Esophagus squamous epithelium (tissue), 5 donors: ENCODE results near the gene LRG1. TPM values are rescaled to one million over a fixed set of nuclear protein-coding genes. Genes with fewer than 3 reads are reported as not detected.
A peak's percentile ranks its signal among the peaks of the same experiment; 100 is the strongest.

Source experiments
- DNase-seq: peaks from one replicate; lab custom pipeline; 2025; lab: John Stamatoyannopoulos, UW
- H3K27ac ChIP-seq, 4 donors: fragments of 200-600 bp; sonication (generic); one replicate each; pipeline ENCODE4 v1.5.1; 2016 to 2019; ENCODE audit warnings: mild to moderate bottlenecking in 1 of 4
- H3K27me3 ChIP-seq, 4 donors: fragments of 200-600 bp; sonication (generic); 1 replicate in 3 of 4; 2 replicates in 1 of 4; pipeline versions ENCODE4 v1.5.1 to v1.6.0; 2017 to 2021; ENCODE audit warnings: antibody characterized with exemption in 1 of 4
- H3K36me3 ChIP-seq, 3 donors: fragments of 200-600 bp; sonication (generic); one replicate each; pipeline ENCODE4 v1.5.1; 2016 to 2019
- H3K4me1 ChIP-seq, 3 donors: fragments of 200-600 bp; sonication (generic); one replicate each; pipeline ENCODE4 v1.5.1; 2017 to 2019
- H3K4me3 ChIP-seq, 4 donors: fragments of 200-600 bp; sonication (generic); 1 replicate in 3 of 4; 2 replicates in 1 of 4; pipeline ENCODE4 v1.5.1; 2016 to 2019; ENCODE audit warnings: mild to moderate bottlenecking in 2 of 4, moderate library complexity in 1 of 4
- H3K9me3 ChIP-seq, 3 donors: fragments of 200-600 bp; sonication (generic); one replicate each; pipeline ENCODE4 v1.5.1; 2016 to 2019
- CTCF ChIP-seq, 6 experiments: fragments of 450-650 bp in 4 of 6; fragments of 200-600 bp in 2 of 6; sonication (generic) in 2 of 6; IDR thresholded peaks; one replicate each; pipeline ENCODE4 v1.5.1; 2016 to 2019; ENCODE audit warnings: antibody characterized with exemption in 6 of 6, mild to moderate bottlenecking in 4 of 6, moderate library complexity in 4 of 6
- POLR2A ChIP-seq, 4 donors: fragments of 450-650 bp; IDR thresholded peaks; one replicate each; pipeline ENCODE4 v1.6.1; 2017; ENCODE audit warnings: antibody characterized with exemption in 4 of 4, mild to moderate bottlenecking in 4 of 4, moderate library complexity in 3 of 4
- WGBS, 2 donors: methylation state at CpG; one replicate each; pipeline ENCODE4 v1.1.5; 2018; 5-methylcytosine and 5-hydroxymethylcytosine counted together
- intact Hi-C: fragments of 100-400 bp; cut with DNase I; formaldehyde crosslinking; loops from one replicate; pipeline ENCODE4 v1.15.0; 2022
- total RNA-seq, 4 donors: library from RNA; depleted of rRNA; stranded (reverse); fragments of >200 nt; gene quantifications; one replicate each; pipeline ENCODE4 v1.1.0, GENCODE V29; 2016
- donor health status: DM: yes; HTN: yes; CAD: no.

The LRG1 gene
- total RNA-seq, 4 donors from 2014 or later, result 3.8 to 53.0 (median 21.1) TPM

- DNase-seq, result no peak
- no peak for TF ChIP-seq CTCF (IDR thresholded peaks at IDR 0.05)
- no peak for TF ChIP-seq POLR2A (IDR thresholded peaks at IDR 0.05)
- no peak overlapping the region for H3K4me3 ChIP-seq
- no peaks in the 10 kb centered on the region for H3K4me1 ChIP-seq
- 97% methylated on average over 5 of the region's 18 CpGs; no CpG with 5 or more reads in 1 of the 2 donors for WGBS, 2 donors
- peaks cover 41 to 92% (median 43%) of the 10 kb centered on the region in 3 donors for H3K36me3 ChIP-seq
- no peak overlapping the region for H3K27ac ChIP-seq
- H3K9me3 ChIP-seq, result no peaks in the 10 kb centered on the region
- intact Hi-C loops, result no loop called here
- H3K27me3 ChIP-seq, result no peaks in the 10 kb centered on the region
Observed at GRCh38 chr19:4496304-4496703, 43.5 kb downstream of the LRG1 start.

DNA sequence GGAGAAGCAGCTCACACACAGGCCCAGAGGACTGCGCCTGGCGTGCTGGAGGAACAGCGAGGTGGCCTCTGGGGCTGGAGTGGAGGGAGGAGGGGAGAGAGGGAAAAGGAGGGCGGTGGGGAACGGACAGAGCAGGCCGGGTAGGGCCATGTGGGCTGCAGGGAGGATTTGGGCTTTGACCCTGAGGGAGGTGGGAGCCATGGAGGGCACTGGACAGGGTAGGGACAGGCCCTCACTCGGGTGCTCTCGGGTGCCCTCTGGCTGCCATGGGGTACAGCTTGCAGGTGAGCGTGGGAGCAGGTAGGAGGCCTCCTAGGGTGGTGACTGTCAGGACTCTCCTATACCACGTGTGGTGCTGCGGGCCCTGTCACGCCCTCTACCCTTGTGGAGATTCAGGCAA lies 44.4 kb downstream of the LRG1 start:
- Histone ChIP-seq H3K36me3 (peaks cover 35 to 92% (median 40%) of the 10 kb centered on the region in 3 donors), H3K4me3 (no peak overlapping the region), H3K9me3 (no peaks in the 10 kb centered on the region), H3K27me3 (no peaks in the 10 kb centered on the region), H3K27ac (no peak overlapping the region), H3K4me1 (no peaks in the 10 kb centered on the region)
- TF ChIP-seq CTCF (IDR thresholded peaks at IDR 0.05) (peak in 5 of 6 experiments; percentile 16 to 63 (median 37)), POLR2A (IDR thresholded peaks at IDR 0.05) (no peak)
- WGBS, 2 donors, result 61 to 94% methylated on average over 7 to 12 of the region's 12 CpGs
- no peak for DNase-seq
- intact Hi-C loops, result no loop called here

DNA sequence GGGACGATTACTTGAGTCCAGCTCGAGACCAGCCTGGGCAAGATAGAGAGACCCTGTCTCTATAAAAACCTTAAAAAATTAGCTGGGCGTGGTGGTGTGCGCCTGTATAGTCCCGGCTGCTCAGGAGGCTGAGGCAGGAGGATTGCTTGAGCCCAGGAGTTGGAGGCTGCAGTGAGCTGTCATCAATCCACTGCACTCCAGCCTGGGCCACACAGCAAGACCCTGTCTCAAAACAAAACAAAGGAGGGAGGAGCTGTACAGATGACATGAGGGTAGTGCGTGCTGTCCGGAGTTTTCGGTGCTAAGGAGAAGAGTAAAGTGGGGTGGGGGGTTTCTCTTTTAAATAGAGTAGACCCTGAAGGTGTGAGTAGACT lies 45.2 kb downstream of the LRG1 start:
- 94 to 95% methylated on average over 5 to 7 of the region's 8 CpGs for WGBS, 2 donors
- Histone ChIP-seq H3K27ac (no peak overlapping the region), H3K4me3 (no peak overlapping the region), H3K4me1 (no peaks in the 10 kb centered on the region), H3K36me3 (peaks cover 35 to 92% (median 40%) of the 10 kb centered on the region in 3 donors), H3K27me3 (no peaks in the 10 kb centered on the region), H3K9me3 (no peaks in the 10 kb centered on the region)
- no peak for DNase-seq
- TF ChIP-seq POLR2A (IDR thresholded peaks at IDR 0.05) (no peak), CTCF (IDR thresholded peaks at IDR 0.05) (no peak)
- intact Hi-C loops, result no loop called here

DNA sequence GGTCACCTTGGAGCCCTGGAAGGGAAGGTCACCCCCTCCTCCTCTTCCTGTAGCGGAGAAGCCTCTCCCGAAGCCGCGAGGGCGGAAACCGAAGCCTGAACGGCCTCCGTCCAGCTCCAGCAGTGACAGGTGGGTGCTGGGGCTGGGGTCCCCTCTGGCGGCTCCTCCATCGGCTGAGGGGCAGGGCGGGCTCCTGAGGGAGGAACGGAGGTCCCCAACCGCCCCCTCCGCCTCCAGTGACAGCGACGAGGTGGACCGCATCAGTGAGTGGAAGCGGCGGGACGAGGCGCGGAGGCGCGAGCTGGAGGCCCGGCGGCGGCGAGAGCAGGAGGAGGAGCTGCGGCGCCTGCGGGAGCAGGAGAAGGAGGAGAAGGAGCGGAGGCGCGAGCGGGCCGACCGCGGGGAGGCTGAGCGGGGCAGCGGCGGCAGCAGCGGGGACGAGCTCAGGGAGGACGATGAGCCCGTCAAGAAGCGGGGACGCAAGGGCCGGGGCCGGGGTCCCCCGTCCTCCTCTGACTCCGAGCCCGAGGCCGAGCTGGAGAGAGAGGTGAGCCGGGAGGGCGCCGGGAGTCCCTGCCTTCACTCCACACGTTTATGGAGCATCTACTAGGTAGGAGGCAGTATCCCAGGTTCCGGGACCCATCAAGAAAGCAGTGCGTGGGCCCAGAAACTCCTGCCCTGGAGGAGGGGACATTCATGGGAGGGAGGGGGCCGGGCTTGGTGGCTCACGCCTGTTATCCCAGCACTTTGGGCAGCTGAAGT lies 45.7 kb downstream of the LRG1 start:
- Histone ChIP-seq H3K27me3 (no peaks in the 10 kb centered on the region), H3K4me1 (no peaks in the 10 kb centered on the region), H3K9me3 (no peaks in the 10 kb centered on the region), H3K36me3 (peaks cover 35 to 92% (median 43%) of the 10 kb centered on the region in 3 donors), H3K27ac (no peak overlapping the region), H3K4me3 (no peak overlapping the region)
- TF ChIP-seq CTCF (IDR thresholded peaks at IDR 0.05) (no peak), POLR2A (IDR thresholded peaks at IDR 0.05) (no peak)
- intact Hi-C loops, result no loop called here
- no peak for DNase-seq
- WGBS, 2 donors, result 83 to 96% methylated on average over 1 to 35 of the region's 61 CpGs

GRCh38 chr19:4493104-4493928 lies 46.5 kb downstream of the LRG1 start:
- no peak for TF ChIP-seq CTCF (IDR thresholded peaks at IDR 0.05)
- TF ChIP-seq POLR2A (IDR thresholded peaks at IDR 0.05), result no peak
- Histone ChIP-seq H3K27ac (no peak overlapping the region), H3K4me1 (no peaks in the 10 kb centered on the region), H3K27me3 (no peaks in the 10 kb centered on the region), H3K9me3 (no peaks in the 10 kb centered on the region), H3K4me3 (no peak overlapping the region), H3K36me3 (peaks cover 28 to 92% (median 39%) of the 10 kb centered on the region in 3 donors)
- intact Hi-C loops, result no loop called here
- DNase-seq, result no peak
- WGBS, 2 donors, result 86 to 93% methylated on average over 3 to 8 of the region's 41 CpGs
